Measurements from ENCODE around the gene SLC6A13.
A peak's percentile ranks its signal among the peaks of the same experiment; 100 is the strongest.

SLC6A13 gene

DNA sequence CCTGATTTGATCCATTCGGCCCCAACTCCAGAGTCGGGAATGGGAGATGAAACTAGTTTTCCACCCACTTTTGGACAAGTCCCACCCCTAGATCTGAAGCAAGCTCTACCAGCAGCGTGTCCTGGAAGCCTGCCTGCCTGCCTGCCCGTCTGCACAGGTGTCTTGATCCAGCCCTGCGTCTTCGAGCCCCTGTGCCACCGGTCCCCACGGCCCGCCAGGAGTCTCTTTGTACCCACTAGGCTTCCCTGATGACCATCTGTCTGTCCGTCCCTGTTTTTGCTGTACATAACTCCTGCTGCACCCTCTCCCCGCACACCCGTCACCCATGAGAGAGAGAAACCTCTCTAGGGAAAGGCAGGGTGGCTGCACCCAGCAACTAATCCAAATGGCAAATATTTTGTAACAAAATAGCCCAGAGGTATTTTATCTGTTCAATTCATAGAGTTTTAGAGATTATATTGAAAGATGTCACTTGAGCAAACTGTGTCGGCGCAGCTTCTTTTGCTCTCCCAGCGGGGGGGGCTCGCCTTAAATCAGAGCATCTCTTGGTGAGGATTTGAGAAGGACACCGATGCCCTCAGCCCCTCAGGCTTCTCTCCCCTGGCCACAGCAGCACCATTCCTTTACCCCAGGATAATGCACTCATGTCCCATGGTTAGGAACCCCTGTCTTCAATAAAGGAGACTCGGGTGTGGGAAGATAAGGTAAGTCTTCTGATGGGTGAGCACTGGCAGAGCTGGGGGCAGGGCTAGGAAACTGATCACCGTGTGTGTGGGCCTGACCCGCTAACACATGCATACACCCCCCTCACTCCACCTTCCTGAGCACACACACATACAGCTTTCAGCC, 84.4 kb downstream of the SLC6A13 start:
- DNase-seq (ENCODE audit: low spot score): no peak

DNA sequence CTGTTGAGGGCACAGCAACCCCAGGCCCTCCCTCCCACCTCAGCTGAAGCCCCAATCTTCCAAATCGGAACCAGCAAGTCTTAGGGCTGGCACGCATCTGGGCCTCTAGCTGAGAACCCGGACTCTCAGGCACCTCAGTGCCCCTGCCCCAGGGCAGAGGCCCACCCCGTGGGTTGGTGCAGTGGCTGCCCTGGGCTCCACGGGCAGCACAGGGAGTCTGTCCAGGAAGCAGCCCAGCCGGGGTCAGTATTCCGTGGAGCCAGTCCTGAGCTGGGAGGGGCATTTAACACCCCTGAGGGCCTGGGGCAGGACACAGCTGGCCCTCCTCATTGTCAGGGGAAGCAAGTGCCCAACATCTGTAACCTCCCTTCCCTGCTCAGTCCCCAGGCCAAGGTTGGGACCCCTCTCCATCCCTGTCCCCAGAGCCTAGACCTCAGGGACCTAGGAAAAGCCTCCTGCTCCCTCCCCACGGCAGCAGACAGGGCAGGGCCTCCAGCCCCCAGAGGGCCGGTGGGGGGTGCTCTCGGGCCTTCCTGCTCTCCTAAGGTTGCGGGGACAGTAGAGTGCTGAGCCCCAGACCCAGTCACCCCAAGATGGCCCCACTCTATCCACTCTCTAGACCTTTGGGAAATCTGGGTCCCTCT, 85.2 kb downstream of the SLC6A13 start:
- DNase-seq (ENCODE audit: low spot score): no peak

DNA sequence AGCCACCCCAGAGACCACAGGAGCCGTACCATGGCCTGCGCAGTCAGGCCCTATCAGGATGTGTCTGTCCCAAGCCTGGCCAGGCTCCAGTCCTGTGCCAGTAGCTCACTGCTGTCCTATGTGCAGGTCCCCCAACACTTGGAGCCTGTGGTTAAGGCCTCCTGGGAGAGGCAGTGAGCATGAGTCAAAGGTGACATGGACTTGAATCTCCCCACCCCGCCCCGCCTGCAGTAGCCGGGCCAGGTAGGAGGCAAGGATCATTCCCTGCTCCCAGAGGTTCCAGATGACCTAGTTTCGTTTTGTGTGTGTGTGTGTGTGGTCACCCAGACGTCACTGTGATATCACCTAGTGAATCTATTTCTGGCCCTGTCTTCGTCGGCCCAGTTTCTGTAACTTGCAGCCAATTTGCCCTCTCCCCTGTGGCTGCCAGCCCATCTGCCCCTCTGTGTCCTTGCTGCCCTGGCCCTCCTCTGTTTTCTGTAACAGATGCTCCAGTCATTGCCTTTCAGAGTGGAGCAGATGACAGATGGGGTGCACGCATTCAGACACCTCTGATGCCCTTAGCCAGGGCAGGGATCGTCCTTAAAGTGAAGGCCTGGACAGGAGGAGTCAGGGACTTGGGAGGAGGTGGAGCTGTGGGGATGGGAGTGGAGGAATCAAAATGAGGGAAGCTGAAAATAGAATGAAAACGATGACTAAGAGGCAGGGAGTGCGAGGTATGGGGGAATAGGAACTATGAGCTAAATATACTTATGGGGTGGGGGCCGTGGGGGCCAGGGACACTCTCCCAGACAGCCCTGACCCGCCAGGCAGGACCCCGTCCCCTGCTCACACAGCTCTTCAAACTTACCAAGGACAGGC, 86.1 kb downstream of the SLC6A13 start:
- DNase-seq (ENCODE audit: low spot score): peak; percentile 87

- no peak for DNase-seq (ENCODE audit: low spot score)
Measured at GRCh38 chr12:175759-176158, 86.9 kb downstream of the SLC6A13 start.

DNA sequence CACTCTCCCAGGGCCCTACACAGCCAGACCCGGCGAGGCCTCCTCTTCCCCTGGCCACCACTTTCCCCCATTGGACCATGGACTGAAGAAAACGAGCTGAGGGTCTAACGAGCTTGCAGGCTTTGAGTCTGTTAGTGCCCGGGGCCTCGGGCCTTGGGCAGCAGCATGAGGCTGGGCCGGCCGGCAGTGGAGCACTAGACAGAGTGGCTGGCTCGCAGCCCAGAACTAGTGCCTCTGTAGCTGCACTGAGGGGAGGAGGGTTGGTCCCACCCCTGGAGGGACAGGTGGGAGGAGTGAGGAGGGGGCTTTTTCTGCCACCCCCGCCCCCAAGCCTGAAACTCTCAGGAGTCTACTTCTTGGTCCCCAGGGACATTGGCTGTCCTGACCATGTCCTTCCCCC, 87.4 kb downstream of the SLC6A13 start:
- peak; percentile 63 for DNase-seq (ENCODE audit: low spot score)

- DNase-seq (ENCODE audit: low spot score): no peak
Measured at GRCh38 chr12:174596-174995, 88.0 kb downstream of the SLC6A13 start.

- no peak for DNase-seq (ENCODE audit: low spot score)
Measured at GRCh38 chr12:174124-174523, 88.5 kb downstream of the SLC6A13 start.

GRCh38 chr12:172732-173161, 89.9 kb downstream of the SLC6A13 start:
- DNase-seq (ENCODE audit: low spot score): no peak

DNA sequence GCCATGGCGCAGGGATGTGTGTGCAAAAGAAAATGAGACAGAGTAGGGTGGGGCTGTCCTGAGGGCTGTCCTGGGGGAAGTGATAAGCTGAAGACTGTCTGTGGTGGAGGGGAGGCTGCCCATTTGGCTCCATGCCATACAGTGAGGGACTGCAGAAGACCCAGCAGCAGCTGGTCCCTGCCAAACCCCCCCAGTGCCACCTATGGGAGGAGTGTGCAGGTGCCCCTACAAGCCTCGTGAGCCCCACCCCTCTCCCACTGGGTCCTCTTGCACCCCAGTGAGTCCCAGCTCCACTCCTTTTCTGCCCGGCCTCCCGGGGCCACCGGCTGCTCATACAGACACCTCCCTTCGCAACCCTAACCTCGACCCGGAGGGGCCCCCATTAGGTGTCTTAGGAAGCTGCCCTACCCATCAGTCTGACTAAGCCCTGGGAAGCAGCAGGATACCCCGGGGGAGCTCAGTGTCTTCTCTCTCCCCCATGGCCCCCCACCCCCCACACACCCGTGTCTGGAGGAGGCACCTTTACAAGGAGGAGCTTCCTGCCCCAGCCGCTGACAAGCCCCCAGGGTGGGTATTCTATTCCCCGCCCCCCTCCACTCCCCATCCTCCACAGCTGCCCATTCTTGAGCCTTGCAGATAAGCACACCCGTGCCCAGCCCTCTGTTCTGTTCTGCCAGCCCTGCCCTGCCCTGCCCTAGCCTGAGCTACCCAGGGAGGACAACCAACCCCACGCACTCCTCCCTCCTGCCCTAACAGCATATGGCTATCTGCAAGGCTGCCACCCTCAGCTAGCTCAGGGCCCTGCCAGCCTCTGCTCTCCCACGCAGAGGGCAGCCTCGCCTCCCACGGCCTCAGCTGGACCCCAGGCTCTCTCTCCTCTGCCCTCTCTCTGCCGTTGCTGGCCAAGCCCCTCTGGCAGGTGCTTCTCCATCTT, 90.6 kb downstream of the SLC6A13 start:
- DNase-seq (ENCODE audit: low spot score): no peak

- no peak for DNase-seq (ENCODE audit: low spot score)
Measured at GRCh38 chr12:171276-171675, 91.4 kb downstream of the SLC6A13 start.
